Stimulated activated CD4-positive, alpha-beta T cell treated with anti-CD3 and anti-CD28 coated beads, Interleukin-12 subunit alpha, Interleukin-12 subunit beta, amount 100 ng/mL, for 24 hours (primary cell): ENCODE measurements around the gene FBXL17.
"Not testable (repeated sequence)": the region's sequence is repeated elsewhere in the genome, so short reads cannot be mapped to it uniquely, and the experiment has no call there.

Source experiments
- DNase-seq, 2 experiments: peaks; one replicate each; pipeline ENCODE4 v3.0.0-alpha.2; 2020; ENCODE audit warnings: low read depth in 2 of 2

FBXL17 gene

GRCh38 chr5:108311682-108312081 lies 70.2 kb downstream of the FBXL17 start:
- DNase-seq = no peak

GRCh38 chr5:108303611-108304010 lies 78.3 kb downstream of the FBXL17 start:
- no peak for DNase-seq

GRCh38 chr5:108303086-108303485 lies 78.8 kb downstream of the FBXL17 start:
- DNase-seq = no peak

DNA sequence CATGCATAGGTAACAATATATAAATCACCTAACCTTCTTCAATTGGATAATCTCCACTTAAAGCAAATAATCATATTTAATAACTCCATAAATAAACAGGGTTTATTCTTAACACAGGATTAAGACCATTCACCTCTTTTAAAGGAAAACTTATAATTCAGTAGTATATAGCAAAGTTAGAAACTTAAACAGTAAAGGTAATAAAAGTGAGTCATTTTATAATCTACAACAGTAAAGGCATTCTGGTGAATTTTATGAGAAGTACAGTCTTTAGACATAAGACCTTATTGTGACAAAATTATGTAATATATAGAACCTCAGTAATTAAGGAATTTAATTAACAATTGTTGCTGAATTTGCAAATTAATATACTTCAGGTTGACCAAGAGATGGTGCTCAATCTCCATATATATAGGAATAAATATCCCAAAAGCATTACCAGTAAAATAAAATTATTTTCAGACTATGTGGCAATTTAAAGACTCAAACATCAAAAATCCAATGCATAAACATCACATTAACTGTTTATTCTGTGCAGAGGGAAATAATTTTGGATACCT lies 84.8 kb downstream of the FBXL17 start:
- no peak for DNase-seq

DNA sequence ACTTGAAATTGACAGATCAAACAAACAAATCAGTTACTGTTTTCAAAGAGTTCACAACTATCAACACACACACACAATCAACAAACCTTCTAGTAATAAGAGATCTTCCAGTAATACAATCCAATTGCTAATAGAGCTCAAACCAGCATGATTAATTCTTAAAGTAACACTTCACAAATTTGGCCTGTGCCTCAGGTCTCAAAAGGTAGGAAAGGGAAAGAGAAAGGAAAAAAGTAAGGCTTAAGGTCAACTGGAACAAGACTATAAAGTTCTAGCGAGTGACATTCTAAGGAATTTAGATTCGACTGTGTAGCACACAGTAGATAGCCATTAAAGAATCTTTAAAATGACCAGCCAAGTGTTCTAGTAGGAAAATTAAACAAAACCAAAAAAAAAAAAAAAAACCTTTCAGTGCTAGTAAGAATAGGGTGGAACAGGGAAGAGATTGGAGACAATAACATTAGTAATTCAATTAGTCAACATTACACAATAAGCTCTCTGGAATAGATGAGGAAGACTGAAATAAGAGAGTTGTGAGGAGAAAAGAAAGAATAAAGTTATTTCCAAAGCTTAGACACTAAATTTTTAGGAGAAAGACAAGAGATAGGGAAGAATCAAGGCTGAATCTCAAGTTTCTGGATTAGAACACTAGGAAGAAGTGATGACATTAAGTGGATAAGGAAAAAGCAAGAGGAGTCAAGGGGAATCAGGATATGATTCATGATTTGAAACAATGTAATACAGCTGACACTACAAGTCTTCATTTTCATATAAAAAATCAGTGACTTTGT lies 86.1 kb downstream of the FBXL17 start:
- DNase-seq = no peak

GRCh38 chr5:108280960-108281569 lies 100.8 kb downstream of the FBXL17 start:
- no peak for DNase-seq

- no peak for DNase-seq
Measured at GRCh38 chr5:108280248-108280647, 101.7 kb downstream of the FBXL17 start.

DNA sequence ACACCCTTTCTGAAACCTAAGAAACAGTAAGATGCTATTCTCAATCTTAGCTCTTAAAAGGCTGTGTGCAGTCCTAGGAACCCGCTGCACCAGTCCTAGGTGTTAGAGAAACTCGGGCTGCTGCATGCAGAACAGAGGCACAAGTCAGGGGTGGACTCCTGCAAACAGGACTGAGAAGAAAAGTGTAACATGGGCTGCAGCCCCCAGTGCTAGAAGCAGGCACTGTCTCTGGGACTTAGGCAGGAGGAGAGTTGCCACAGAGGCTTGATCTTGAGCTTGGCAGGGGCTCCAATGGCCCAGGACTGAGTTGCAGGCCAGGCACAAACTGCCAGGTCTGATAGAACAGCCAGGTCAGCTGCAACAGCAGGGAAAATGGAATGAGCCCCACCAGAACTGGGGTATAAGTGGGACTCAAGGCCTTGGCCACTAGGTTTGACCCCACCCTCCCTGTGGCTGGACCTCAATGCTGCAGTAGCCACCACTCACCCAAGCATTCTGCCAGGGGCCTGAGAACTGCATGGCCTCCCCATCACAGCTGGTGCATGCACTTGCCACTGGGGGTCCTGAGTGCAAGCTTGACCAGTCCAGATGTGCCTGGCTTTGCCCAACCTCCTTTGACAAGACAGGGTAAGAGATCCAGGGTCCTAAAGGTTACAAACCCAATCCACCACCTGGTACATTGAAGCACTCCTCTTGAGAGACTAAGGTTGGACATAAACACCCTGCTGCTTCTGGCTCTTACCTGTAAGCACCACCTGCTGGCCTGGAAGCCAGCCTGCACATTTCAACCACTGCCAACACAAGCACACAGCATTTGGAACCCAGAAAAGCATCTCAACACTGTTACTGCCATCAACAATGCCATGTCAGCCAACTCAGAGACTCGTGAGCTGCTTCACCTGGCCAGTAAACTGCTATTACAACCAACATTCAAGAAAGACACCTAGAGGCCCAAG lies 103.3 kb downstream of the FBXL17 start:
- DNase-seq = no peak

- DNase-seq = no peak
Measured at GRCh38 chr5:108276187-108277050, 105.5 kb downstream of the FBXL17 start.

- DNase-seq = not testable (repeated sequence)
Measured at GRCh38 chr5:108274080-108274479, 107.8 kb downstream of the FBXL17 start.

GRCh38 chr5:108271127-108271526 lies 110.8 kb downstream of the FBXL17 start:
- DNase-seq = no peak

- no peak for DNase-seq
Measured at GRCh38 chr5:108266242-108266641, 115.7 kb downstream of the FBXL17 start.

GRCh38 chr5:108264533-108264932 lies 117.4 kb downstream of the FBXL17 start:
- DNase-seq = no peak

GRCh38 chr5:108263338-108263737 lies 118.6 kb downstream of the FBXL17 start:
- DNase-seq = no peak

DNA sequence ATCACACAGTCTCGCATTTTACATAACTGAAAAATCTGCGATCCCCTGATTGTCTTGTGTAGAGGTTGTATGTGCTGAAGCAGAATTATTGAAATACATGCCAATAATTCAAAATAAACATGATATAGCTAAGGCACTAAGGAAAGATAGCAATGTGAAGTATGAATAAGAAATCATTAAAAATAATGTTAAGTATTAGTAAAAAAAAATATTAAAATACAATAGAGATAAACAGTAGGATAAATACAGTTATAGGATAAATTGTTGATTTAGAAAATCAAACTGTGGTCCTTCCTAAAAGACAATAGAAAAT lies 121.1 kb downstream of the FBXL17 start:
- DNase-seq = no peak

DNA sequence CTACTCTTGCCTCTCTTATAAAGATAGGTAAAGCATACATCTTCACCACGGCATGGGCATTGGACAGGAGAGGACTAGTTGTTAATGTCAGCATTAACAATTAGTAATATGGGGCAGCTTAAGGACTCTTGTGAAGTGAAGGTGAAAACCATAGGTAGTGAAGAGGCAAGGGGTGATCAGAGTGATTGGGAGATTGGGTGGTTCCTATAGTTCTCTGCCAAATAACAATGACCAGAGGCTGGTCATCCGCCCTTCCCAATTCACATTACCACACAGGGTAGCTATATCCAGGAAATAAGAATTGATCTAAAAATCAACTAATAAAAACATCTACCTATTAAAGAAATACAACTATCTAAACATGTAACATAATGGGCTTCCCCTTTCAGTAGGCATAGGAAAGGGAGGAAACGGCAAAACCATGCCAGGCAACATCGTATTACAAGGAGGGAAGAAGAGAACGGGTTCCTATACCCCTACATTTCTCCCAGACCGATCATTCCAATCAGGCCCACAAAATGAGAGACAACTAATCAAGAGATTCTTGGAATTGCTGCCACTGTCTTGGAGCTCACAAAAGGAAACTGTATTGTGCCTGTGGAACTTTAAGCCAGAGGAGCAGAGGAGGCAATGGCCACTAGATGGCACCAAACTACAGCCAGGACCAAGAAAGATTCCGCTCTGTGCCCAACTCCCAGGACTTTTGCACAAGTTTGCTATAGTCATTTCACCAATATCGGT lies 121.6 kb downstream of the FBXL17 start:
- peak; percentile 8 to 48 for DNase-seq

DNA sequence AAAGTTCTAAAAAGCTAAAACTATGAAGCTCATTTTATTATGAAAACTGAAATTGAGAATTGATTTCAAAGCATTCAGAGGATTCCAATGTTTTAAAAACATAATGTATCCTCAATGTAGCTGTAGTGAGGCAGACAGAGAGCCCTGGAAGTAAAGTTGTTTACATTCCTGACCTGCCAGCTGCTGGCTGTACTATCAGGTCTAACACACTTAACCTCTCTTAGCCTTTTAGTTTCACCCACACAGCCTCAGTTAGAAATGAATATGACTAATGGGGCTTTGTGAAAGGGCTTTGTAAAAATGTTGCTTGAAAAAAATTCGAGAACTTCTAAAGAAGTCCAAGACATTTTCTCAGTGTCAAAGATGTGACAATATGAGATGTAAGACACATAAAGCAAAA lies 122.6 kb downstream of the FBXL17 start:
- DNase-seq = no peak

- DNase-seq = no peak
Measured at GRCh38 chr5:108257996-108258395, 123.9 kb downstream of the FBXL17 start.

DNA sequence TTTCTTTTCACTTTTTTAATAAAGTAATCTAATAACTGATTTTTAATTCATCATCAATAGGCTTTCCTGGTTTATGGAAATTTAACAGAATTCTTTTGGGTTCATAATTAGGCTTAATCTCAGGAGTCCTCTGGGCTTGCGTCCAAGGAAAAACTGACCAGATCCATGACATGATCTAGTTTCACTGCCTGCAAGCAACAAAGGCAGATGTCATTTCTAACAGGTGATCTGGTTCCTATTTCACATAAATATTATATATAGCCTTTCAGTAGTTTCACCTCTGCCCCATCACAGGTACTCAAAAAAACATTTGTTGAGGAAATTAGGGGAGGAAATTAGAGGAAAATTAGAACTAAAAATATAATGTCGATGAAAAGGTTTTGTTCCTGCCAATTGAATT lies 126.4 kb downstream of the FBXL17 start:
- DNase-seq = no peak

GRCh38 chr5:108251350-108251749 lies 130.5 kb downstream of the FBXL17 start:
- no peak for DNase-seq
